SKM-1 treated with dmso at 0.1 percent for 144 hours (cell line): ENCODE measurements around the gene JAM2.
A peak's percentile ranks its signal among the peaks of the same experiment; 100 is the strongest.
"Not testable (repeated sequence)": the region's sequence is repeated elsewhere in the genome, so short reads cannot be mapped to it uniquely, and the experiment has no call there.

Experiments used
- DNase-seq: peaks from one replicate; lab custom pipeline; 2025; ENCODE audit not compliant: unreplicated experiment; lab: John Stamatoyannopoulos, UW

JAM2 gene

GRCh38 chr21:25638660-25639550 lies at the start of gene JAM2:
JAM2 (plus strand) TSS chr21:25639258; CDS start chr21:25639822, 564 bp downstream.
- no peak for DNase-seq

DNA sequence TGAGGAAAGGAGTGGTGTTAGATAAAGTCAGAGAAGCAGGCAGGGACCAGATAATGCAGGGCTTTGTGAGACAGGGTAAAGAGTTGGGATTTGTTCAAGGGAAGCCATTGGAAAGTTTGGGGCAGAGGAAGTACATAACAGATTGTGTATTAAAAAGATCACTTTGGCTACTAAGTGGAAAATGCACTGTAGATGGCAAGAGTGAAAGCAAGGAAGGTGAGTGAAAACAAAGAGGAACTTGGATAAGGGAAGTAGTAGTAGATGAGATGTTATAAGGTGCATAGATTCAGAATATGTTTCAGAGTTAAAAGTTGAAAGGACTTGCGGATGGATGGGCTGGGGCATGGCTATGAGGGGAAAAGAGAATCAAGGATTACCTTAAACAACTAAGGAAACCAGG lies 49.2 kb upstream of the JAM2 start:
- DNase-seq = no peak

- peak; percentile 86 for DNase-seq
Measured at GRCh38 chr21:25607151-25608043, 31.7 kb upstream of the JAM2 start, which contains the start of gene MRPL39. MRPL39 (minus strand) TSS chr21:25607481; CDS start chr21:25607475, 6 bp downstream.

GRCh38 chr21:25608044-25608737 lies 30.9 kb upstream of the JAM2 start:
- peak; percentile 78 for DNase-seq

- no peak for DNase-seq
Measured at GRCh38 chr21:25614441-25614840, 24.6 kb upstream of the JAM2 start.

GRCh38 chr21:25615880-25616279 lies 23.2 kb upstream of the JAM2 start:
- DNase-seq = no peak

DNA sequence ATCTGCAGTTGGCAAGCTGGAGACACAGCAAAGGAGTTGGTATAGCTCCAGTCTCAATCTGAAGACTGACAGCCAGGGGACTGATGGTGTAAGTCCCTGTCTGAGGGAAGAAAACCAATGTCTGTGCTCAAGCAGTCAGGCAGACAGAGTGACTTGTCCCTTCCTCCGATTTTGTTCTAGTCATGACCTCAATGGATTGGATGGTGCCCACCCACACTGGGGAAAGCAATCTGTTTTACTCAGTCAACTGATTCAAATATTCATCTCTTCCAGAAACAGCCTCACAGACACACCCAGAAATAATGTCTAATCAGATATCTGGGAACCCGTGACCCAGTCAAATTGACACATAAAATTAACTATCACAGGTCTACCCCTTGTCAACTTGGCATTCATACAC lies 19.9 kb upstream of the JAM2 start:
- DNase-seq = no peak

DNA sequence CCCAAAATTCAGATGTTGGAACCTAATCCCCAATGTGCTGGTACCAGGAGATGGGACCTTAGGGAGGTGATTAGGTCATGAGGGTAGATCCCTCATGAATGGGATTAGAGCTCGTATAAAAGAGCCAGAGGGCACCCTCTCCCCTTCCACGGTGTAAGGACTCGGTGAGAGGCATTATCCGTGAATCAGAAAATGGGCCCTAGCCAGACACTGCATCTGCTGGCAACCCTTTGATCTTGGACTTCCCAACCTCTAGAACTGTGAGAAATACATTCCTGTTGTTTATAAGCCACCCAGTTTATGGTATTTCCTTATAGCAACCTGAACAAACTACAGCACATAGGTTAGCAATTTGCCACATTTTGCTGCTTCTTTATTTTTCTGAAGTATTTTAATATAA lies 14.5 kb upstream of the JAM2 start:
- no peak for DNase-seq

GRCh38 chr21:25625036-25625435 lies 14.0 kb upstream of the JAM2 start:
- no peak for DNase-seq

DNA sequence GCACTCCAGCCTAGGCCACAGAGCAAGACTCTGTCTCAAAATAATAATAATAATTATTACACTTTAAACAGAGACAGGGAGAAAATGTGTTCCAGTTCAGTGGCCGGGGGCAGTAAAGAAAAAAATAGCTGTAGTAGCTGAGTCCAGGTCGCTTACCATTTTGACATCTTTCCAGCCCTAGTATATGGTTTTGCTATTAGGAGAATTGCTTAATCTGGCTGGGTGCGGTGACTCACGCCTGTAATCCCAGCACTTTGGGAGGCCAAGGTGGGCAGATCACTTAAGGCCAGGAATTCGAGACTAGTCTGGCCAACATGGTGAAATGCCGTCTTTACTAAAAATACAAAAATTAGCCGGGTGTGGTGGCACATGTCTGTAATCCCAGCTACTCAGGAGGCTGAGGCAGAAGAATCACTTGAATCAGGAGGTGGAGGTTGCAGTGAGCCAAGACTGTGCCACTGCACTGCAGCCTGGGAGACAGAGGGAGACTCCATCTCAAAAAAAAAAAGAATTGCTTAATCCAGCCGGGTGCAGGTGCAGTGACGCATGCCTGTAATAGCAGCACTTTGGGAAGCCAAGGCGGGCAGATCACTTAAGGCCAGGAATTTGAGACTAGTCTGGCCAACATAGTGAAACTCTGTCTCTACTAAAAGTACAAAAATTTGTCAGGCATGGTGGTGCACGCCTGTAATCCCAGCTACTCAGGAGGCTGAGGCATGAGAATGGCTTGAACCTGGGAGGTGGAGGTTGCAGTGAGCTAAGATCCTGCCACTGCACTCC lies 13.1 kb upstream of the JAM2 start:
- DNase-seq = not testable (repeated sequence)

DNA sequence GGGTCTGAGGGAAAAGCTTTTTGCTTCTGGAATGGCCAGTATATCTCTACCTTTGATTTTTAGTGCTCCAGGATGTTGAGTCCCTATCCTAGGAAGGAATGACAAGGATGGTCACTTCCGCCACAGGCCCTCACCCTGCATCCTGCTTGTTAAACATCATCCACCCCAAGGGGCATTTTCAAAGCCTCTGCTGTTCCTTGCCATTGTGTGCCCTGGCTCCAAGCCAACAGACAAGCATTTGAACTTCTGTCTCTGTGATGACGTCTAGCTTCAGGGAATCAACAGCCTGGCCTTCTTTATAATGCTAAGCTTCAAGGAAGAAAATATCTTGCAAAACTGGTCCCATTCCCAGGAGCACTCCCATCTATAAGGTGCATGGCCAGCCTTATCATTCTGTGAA lies 12.3 kb upstream of the JAM2 start:
- DNase-seq = no peak

- no peak for DNase-seq
Measured at GRCh38 chr21:25632296-25632695, 6.8 kb upstream of the JAM2 start.

GRCh38 chr21:25635310-25635709 lies 3.7 kb upstream of the JAM2 start:
- DNase-seq = no peak

DNA sequence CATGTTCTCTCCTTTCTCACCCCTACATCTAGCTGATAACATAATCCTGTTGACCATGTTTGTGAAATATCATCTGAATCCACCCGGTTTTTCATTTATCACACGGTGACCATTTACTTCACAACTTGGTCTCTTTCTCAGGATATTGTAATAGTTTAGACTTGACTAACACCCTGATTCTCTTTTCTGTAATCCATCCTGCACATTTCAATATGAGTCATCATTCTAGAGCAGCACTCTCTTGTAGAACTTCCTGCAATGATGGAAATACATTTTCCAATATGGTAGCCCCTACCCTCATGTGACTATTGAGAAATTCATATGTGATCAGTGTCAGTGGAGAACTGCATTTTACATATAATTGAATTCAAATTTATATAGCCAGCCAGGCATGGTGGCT lies 2.3 kb upstream of the JAM2 start:
- no peak for DNase-seq

- DNase-seq = no peak
Measured at GRCh38 chr21:25637851-25638659, 1.0 kb upstream of the JAM2 start.

GRCh38 chr21:25639551-25640201 lies 618 bp downstream of the JAM2 start:
- DNase-seq = no peak

DNA sequence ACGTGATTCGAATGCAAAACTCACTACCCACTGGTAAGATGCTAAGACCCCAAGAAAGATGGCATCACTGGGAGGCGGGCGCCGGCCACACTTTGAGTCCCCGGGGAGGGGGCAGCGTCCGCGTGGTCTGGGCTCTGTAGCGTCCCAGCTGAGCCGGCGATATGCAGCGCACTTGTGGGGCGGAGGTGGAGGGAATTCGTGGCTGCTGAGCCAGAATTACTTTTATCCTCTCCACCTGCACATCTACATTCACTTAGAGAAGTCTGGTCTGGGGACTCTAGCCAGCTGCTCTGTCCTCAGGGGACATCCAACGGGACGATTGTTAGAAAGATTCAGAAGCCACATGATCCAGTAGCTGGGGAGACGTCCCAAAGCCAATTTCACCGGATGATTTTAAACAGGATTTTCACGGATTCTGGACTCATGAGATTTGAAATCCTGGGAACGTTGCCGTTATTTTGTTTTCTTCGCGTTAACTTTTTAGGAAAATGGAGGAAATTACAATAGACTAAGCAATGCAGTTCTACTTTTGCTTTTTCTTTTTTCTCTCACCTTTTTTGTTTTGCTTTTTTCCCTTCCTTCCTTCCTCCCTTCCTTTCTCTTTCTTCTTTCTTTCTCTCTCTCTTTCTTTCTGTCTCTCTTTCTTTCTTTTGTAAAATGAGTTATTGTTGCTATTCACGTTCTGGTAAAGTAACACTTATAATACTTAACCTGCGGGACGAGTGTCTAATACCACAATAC lies 1.3 kb downstream of the JAM2 start:
- no peak for DNase-seq

DNA sequence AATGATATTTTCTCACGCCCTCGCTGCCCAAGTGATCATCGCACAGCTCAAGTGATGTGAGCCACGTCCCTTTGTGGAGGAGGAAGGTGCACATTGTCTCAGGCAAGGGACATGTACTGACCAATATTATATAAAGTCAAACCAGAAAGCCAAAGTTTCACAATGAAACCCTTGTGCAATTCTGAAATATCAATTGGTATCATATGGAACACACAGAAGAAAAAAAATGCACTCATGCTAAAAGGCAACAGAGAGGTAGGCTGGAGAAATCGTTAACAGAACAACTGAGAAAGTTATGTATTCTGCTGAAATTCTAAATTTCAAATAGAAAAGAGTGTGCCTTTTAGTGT lies 1.9 kb downstream of the JAM2 start:
- no peak for DNase-seq

- DNase-seq = no peak
Measured at GRCh38 chr21:25643486-25643885, 4.4 kb downstream of the JAM2 start.
